Measurements from ENCODE around the gene PSMB5. TPM values are rescaled to one million over a fixed set of nuclear protein-coding genes. Genes with fewer than 3 reads are reported as not detected.

The PSMB5 gene
- total and polyA plus RNA-seq, 9 of the 15 experiments (the other 6 are each of a cell fraction or from before 2014, with no cell fraction given), result 198 to 1,870 (median 269) TPM

DNA sequence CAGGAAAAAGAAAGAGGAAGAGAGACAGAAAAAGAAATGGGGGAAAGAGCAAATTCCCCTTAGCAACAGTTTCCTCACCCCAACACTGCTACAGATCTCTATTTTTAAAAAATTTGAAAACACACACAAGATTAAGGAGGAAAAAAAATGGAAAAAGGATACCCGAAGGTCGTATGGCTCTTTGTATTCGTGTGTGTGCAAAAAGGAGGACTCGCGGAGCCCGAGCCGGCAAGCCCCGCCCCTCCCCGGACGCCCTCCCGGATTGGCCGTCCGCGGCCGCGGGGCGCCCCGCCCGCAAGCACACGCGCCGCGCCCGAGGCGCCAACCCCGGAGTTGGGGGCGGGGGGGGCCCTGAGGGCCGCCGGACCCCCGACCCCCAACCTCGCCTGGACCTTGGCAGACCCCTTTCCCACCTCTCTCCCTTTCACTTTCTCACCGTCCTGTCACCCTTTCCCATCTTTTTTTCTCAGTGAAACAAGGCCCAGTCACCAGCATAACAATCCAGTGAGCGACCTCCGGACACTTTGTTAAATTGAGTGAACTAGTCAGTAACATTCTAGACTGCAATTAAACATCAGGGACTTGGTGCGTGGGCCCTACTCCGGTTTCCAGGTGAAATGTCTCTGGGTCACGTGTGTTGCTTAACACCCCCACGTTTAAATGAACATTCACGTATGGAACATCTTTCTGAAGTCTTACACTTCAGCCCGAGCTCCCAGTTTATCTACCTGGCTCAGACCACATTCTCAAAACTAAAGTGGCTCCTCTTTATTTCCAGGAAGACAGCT lies 24.6 kb downstream of the PSMB5 start, which contains the start of gene C14orf93 (continued):
- TF ChIP-seq, protein P1, sequence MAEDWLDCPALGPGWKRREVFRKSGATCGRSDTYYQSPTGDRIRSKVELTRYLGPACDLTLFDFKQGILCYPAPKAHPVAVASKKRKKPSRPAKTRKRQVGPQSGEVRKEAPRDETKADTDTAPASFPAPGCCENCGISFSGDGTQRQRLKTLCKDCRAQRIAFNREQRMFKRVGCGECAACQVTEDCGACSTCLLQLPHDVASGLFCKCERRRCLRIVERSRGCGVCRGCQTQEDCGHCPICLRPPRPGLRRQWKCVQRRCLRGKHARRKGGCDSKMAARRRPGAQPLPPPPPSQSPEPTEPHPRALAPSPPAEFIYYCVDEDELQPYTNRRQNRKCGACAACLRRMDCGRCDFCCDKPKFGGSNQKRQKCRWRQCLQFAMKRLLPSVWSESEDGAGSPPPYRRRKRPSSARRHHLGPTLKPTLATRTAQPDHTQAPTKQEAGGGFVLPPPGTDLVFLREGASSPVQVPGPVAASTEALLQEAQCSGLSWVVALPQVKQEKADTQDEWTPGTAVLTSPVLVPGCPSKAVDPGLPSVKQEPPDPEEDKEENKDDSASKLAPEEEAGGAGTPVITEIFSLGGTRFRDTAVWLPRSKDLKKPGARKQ (CRISPR knock-in tag; IDR thresholded peaks at IDR 0.05), result no peak
- TF ChIP-seq PRMT5 (CRISPR knock-in tag; IDR thresholded peaks at IDR 0.05) (no peak), ZFX (CRISPR knock-in tag; IDR thresholded peaks at IDR 0.05) (peak; percentile 77), SMAD1 (IDR thresholded peaks at IDR 0.05; ENCODE audit: low read depth, low read length, partially characterized antibody) (peak; percentile 48), NCOA2 (IDR thresholded peaks at IDR 0.05; ENCODE audit: partially characterized antibody in 2 of 2) (no peak), CEBPB (tag; IDR thresholded peaks at IDR 0.05) (peak; percentile 57; the same call in 1 of the 2 replicates), PML (IDR thresholded peaks at IDR 0.05; ENCODE audit: low read length) (peak; percentile 50; the same call in 1 of the 2 replicates), MTA3 (IDR thresholded peaks at IDR 0.05; ENCODE audit: borderline replicate concordance) (peak; percentile 75; the same call in 1 of the 2 replicates), NCOA1 (IDR thresholded peaks at IDR 0.05; ENCODE audit: low read depth) (0 out of 2 replicates have a peak, but pooled peaks have one; percentile 19), ATF1 (CRISPR knock-in tag; IDR thresholded peaks at IDR 0.05) (no peak), ATF1 (tag; IDR thresholded peaks at IDR 0.05) (peak; percentile 55; the same call in 1 of the 2 replicates), SOX6 (IDR thresholded peaks at IDR 0.05) (0 out of 2 replicates have a peak, but pooled peaks have one; percentile 31), PURB (CRISPR knock-in tag; IDR thresholded peaks at IDR 0.05; ENCODE audit: low read depth) (no peak), KAT7 (CRISPR knock-in tag; IDR thresholded peaks at IDR 0.05; ENCODE audit: borderline replicate concordance) (no peak; the same call in 1 of the 2 replicates), HDAC8 (tag; IDR thresholded peaks at IDR 0.05) (peak; percentile 65; the same call in 1 of the 2 replicates), ELF1 (tag; IDR thresholded peaks at IDR 0.05) (0 out of 2 replicates have a peak, but pooled peaks have one; percentile 2), FIP1L1 (IDR thresholded peaks at IDR 0.05; ENCODE audit: low read depth, low read length, poor library complexity, severe bottlenecking) (no peak), CHD1 (IDR thresholded peaks at IDR 0.05; ENCODE audit: low read length) (peak; percentile 61)
- TF ChIP-seq, protein P2, sequence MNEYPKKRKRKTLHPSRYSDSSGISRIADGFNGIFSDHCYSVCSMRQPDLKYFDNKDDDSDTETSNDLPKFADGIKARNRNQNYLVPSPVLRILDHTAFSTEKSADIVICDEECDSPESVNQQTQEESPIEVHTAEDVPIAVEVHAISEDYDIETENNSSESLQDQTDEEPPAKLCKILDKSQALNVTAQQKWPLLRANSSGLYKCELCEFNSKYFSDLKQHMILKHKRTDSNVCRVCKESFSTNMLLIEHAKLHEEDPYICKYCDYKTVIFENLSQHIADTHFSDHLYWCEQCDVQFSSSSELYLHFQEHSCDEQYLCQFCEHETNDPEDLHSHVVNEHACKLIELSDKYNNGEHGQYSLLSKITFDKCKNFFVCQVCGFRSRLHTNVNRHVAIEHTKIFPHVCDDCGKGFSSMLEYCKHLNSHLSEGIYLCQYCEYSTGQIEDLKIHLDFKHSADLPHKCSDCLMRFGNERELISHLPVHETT (CRISPR knock-in tag; conservative IDR thresholded peaks at IDR 0.05 in 1 of 2, IDR thresholded peaks at IDR 0.05 in 1 of 2), result peak in 1 of 2 experiments; percentile 37; a peak in 2 of 4 replicates
- TF ChIP-seq, protein P3, sequence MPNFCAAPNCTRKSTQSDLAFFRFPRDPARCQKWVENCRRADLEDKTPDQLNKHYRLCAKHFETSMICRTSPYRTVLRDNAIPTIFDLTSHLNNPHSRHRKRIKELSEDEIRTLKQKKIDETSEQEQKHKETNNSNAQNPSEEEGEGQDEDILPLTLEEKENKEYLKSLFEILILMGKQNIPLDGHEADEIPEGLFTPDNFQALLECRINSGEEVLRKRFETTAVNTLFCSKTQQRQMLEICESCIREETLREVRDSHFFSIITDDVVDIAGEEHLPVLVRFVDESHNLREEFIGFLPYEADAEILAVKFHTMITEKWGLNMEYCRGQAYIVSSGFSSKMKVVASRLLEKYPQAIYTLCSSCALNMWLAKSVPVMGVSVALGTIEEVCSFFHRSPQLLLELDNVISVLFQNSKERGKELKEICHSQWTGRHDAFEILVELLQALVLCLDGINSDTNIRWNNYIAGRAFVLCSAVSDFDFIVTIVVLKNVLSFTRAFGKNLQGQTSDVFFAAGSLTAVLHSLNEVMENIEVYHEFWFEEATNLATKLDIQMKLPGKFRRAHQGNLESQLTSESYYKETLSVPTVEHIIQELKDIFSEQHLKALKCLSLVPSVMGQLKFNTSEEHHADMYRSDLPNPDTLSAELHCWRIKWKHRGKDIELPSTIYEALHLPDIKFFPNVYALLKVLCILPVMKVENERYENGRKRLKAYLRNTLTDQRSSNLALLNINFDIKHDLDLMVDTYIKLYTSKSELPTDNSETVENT (CRISPR knock-in tag; IDR thresholded peaks at IDR 0.05), result 0 out of 2 replicates have a peak, but pooled peaks have one; percentile 31
- TF ChIP-seq, protein P4, sequence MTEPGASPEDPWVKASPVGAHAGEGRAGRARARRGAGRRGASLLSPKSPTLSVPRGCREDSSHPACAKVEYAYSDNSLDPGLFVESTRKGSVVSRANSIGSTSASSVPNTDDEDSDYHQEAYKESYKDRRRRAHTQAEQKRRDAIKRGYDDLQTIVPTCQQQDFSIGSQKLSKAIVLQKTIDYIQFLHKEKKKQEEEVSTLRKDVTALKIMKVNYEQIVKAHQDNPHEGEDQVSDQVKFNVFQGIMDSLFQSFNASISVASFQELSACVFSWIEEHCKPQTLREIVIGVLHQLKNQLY (CRISPR knock-in tag; conservative IDR thresholded peaks at IDR 0.05), result no peak
